Erythroblast (primary cell): ENCODE data around the gene PSMF1.

Experiments used
- GATA1 ChIP-seq: IDR thresholded peaks from 2 replicates; pipeline ENCODE4 v1.6.1; 2011; ENCODE audit warnings: low read depth, mild to moderate bottlenecking, control low read depth, low read length, moderate library complexity
- POLR2A ChIP-seq: IDR thresholded peaks from 2 replicates; pipeline ENCODE4 v1.6.1; 2011; ENCODE audit warnings: mild to moderate bottlenecking, low read length

- no peak for TF ChIP-seq POLR2A
- TF ChIP-seq GATA1 = no peak
Measured at GRCh38 chr20:1184638-1185315, 66.4 kb downstream of the PSMF1 start, which contains the start of gene TMEM74B.
